ENCODE measurements around the gene FARS2. TPM values are rescaled to one million over a fixed set of nuclear protein-coding genes. Genes with fewer than 3 reads are reported as not detected.

FARS2 gene
- polyA plus RNA-seq, 1 donor from 2014 or later: 11.9 TPM

- no peaks in the 10 kb centered on the region for H3K36me3 ChIP-seq (ENCODE audit: insufficient read depth, low read length)
- H3F3A ChIP-seq (ENCODE audit: insufficient read depth, low read length, poor library complexity, severe bottlenecking): no peaks in the 10 kb centered on the region
- no peaks in the 10 kb centered on the region for H4K20me1 ChIP-seq (ENCODE audit: insufficient read depth)
- H3K4me2 ChIP-seq (ENCODE audit: low read length): no peak overlapping the region
- no peak overlapping the region for H3K27ac ChIP-seq (ENCODE audit: low read length)
- H3K27me3 ChIP-seq (ENCODE audit: insufficient read depth, low read depth, low read length): no peaks in the 10 kb centered on the region
- no peak overlapping the region for H3K4me3 ChIP-seq (ENCODE audit: low read length)
- H2AFZ ChIP-seq (ENCODE audit: low read depth, low read length): no peak overlapping the region
- no peaks in the 10 kb centered on the region for H3K79me2 ChIP-seq (replicated peaks; ENCODE audit: insufficient read depth, low read length)
- H3K9me2 ChIP-seq (ENCODE audit: insufficient read depth, low read length): no peaks in the 10 kb centered on the region
- no peak overlapping the region for H3K9ac ChIP-seq (ENCODE audit: low read length)
- H3K9me3 ChIP-seq (ENCODE audit: low read length): no peaks in the 10 kb centered on the region
- TF ChIP-seq MXI1 (conservative IDR thresholded peaks at IDR 0.05; ENCODE audit: poor library complexity, severe bottlenecking) (no peak), EP300 (conservative IDR thresholded peaks at IDR 0.05; ENCODE audit: poor library complexity, severe bottlenecking) (no peak), POLR2AphosphoS5 (IDR thresholded peaks at IDR 0.05) (no peak), CTCF (IDR thresholded peaks at IDR 0.05; ENCODE audit: poor library complexity, severe bottlenecking) (no peak), EZH2 (IDR thresholded peaks at IDR 0.05; ENCODE audit: borderline replicate concordance, insufficient read depth, low read length, poor library complexity, severe bottlenecking) (no peak), REST (IDR thresholded peaks at IDR 0.05; ENCODE audit: borderline replicate concordance) (no peak), TAF1 (IDR thresholded peaks at IDR 0.05; ENCODE audit: low read depth) (no peak), RAD21 (conservative IDR thresholded peaks at IDR 0.05) (no peak), SMC3 (conservative IDR thresholded peaks at IDR 0.05; ENCODE audit: poor library complexity) (no peak)
These were observed 308.2 kb downstream of the FARS2 start for GRCh38 chr6:5569491-5569890.

- no peaks in the 10 kb centered on the region for H3F3A ChIP-seq (ENCODE audit: insufficient read depth, low read length, poor library complexity, severe bottlenecking)
- no peak overlapping the region for H2AFZ ChIP-seq (ENCODE audit: low read depth, low read length)
- H3K9me3 ChIP-seq (ENCODE audit: low read length): no peaks in the 10 kb centered on the region
- no peaks in the 10 kb centered on the region for H4K20me1 ChIP-seq (ENCODE audit: insufficient read depth)
- no peaks in the 10 kb centered on the region for H3K9me2 ChIP-seq (ENCODE audit: insufficient read depth, low read length)
- H3K36me3 ChIP-seq (ENCODE audit: insufficient read depth, low read length): no peaks in the 10 kb centered on the region
- no peak for TF ChIP-seq SMC3 (conservative IDR thresholded peaks at IDR 0.05; ENCODE audit: poor library complexity)
- TF ChIP-seq EP300 (conservative IDR thresholded peaks at IDR 0.05; ENCODE audit: poor library complexity, severe bottlenecking): no peak
- no peak for TF ChIP-seq EZH2 (IDR thresholded peaks at IDR 0.05; ENCODE audit: borderline replicate concordance, insufficient read depth, low read length, poor library complexity, severe bottlenecking)
- TF ChIP-seq RAD21 (conservative IDR thresholded peaks at IDR 0.05): no peak
- TF ChIP-seq MXI1 (conservative IDR thresholded peaks at IDR 0.05; ENCODE audit: poor library complexity, severe bottlenecking): no peak
- TF ChIP-seq POLR2AphosphoS5 (IDR thresholded peaks at IDR 0.05): no peak
- TF ChIP-seq REST (IDR thresholded peaks at IDR 0.05; ENCODE audit: borderline replicate concordance): no peak
- H3K9ac ChIP-seq (ENCODE audit: low read length): no peak overlapping the region
- no peak overlapping the region for H3K27ac ChIP-seq (ENCODE audit: low read length)
- no peaks in the 10 kb centered on the region for H3K27me3 ChIP-seq (ENCODE audit: insufficient read depth, low read depth, low read length)
- H3K4me3 ChIP-seq (ENCODE audit: low read length): no peak overlapping the region
- H3K4me2 ChIP-seq (ENCODE audit: low read length): no peak overlapping the region
- H3K79me2 ChIP-seq (replicated peaks; ENCODE audit: insufficient read depth, low read length): no peaks in the 10 kb centered on the region
These were observed 309.3 kb downstream of the FARS2 start for GRCh38 chr6:5570641-5571040.
